Stomach (tissue), 9 donors: ENCODE measurements around the gene OLIG2. TPM values are rescaled to one million over a fixed set of nuclear protein-coding genes. Genes with fewer than 3 reads are reported as not detected.

ENCODE experiments used
- DNase-seq, 2 donors: peaks; one replicate each; pipeline versions ENCODE4 v3.0.0 to v3.0.0-alpha.2; 2013 to 2019
- H3K27ac ChIP-seq, 5 donors: fragments of 200-600 bp in 4 of 5; sonication (generic) in 4 of 5; one replicate each; pipeline ENCODE4 v1.5.1; 2013 to 2019; ENCODE audit warnings: mild to moderate bottlenecking in 1 of 5, moderate library complexity in 1 of 5
- H3K27me3 ChIP-seq, 3 donors: fragments of 200-600 bp; sonication (generic); one replicate each; pipeline ENCODE4 v1.5.1; 2017 to 2019; ENCODE audit warnings: mixed run types in 1 of 3
- H3K36me3 ChIP-seq, 4 donors: fragments of 200-600 bp; sonication (generic); 1 replicate in 3 of 4; 2 replicates in 1 of 4; pipeline ENCODE4 v1.5.1; 2016 to 2019
- H3K4me1 ChIP-seq, 4 donors: fragments of 200-600 bp; sonication (generic); one replicate each; pipeline ENCODE4 v1.5.1; 2016 to 2019
- H3K4me3 ChIP-seq, 4 donors: fragments of 200-600 bp; sonication (generic) in 3 of 4; one replicate each; pipeline ENCODE4 v1.5.1; 2016 to 2019; ENCODE audit warnings: mild to moderate bottlenecking in 1 of 4
- H3K9me3 ChIP-seq, 4 donors: fragments of 200-600 bp; sonication (generic); one replicate each; pipeline ENCODE4 v1.5.1; 2016 to 2019
- CTCF ChIP-seq, 7 experiments: fragments of 450-650 bp in 4 of 7; fragments of 200-600 bp in 3 of 7; sonication (generic) in 3 of 7; IDR thresholded peaks; one replicate each; pipeline ENCODE4 v1.5.1; 2016 to 2019; ENCODE audit warnings: antibody characterized with exemption in 7 of 7, control low read depth in 2 of 7, mild to moderate bottlenecking in 1 of 7
- EP300 ChIP-seq: sonication (generic); formaldehyde crosslinking; IDR thresholded peaks from one replicate; pipeline ENCODE4 v1.6.1; 2017; ENCODE audit warnings: antibody characterized with exemption
- POLR2A ChIP-seq, 4 donors: fragments of 450-650 bp; IDR thresholded peaks; one replicate each; pipeline ENCODE4 v1.6.1; 2016; ENCODE audit warnings: antibody characterized with exemption in 4 of 4, control low read depth in 2 of 4, mild to moderate bottlenecking in 1 of 4, moderate library complexity in 1 of 4
- POLR2AphosphoS5 ChIP-seq, 3 donors: sonication (generic); formaldehyde crosslinking; IDR thresholded peaks; one replicate each; pipeline ENCODE4 v1.6.1; 2016; ENCODE audit warnings: antibody characterized with exemption in 3 of 3
- WGBS, 5 donors: extraction: QIAGEN DNeasy Blood & Tissue Kit in 3 of 5; methylation state at CpG; one replicate each; pipeline versions ENCODE4 v1.1.5 to v1.1.7; 2013 to 2018; 5-methylcytosine and 5-hydroxymethylcytosine counted together
- intact Hi-C: fragments of 100-400 bp; cut with DNase I; formaldehyde crosslinking; loops from one replicate; pipeline ENCODE4 v1.15.1; 2023; ENCODE audit warnings: low total_unique reads
- polyA plus RNA-seq, 3 donors: library from polyadenylated mRNA; stranded (reverse); fragments of 200-250 nt; gene quantifications; one replicate each; pipeline ENCODE4 v1.2.3, GENCODE V29; 2013
- total RNA-seq, 5 donors: library from RNA; depleted of rRNA; stranded (reverse); fragments of >200 nt; gene quantifications; one replicate each; pipeline versions ENCODE4 v1.1.0 to v1.2.3, GENCODE V29; 2014 to 2016
- donor health status: healthy with polysubstance abuse.
- donor health status: Bipolar disorder and iron deficiency.
- donor health status: healthy.

Gene OLIG2
- total and polyA plus RNA-seq, 8 donors = not detected

GRCh38 chr21:32979598-32980268 is 46.0 kb upstream of the OLIG2 start:
- no peak for TF ChIP-seq EP300
- no peak for TF ChIP-seq POLR2A (IDR thresholded peaks at IDR 0.05)
- no peak for TF ChIP-seq POLR2AphosphoS5 (IDR thresholded peaks at IDR 0.05)
- TF ChIP-seq CTCF (IDR thresholded peaks at IDR 0.05) = no peak
- intact Hi-C loops = no loop called here

GRCh38 chr21:32981096-32981495 is 44.6 kb upstream of the OLIG2 start:
- no peak for DNase-seq
- WGBS, 5 donors = 80 to 90% (median 81%) methylated on average over 7 of the region's 7 CpGs
- Histone ChIP-seq H3K27ac (no peak overlapping the region), H3K36me3 (no peaks in the 10 kb centered on the region), H3K27me3 (peaks cover 0 to 57% (median 11%) of the 10 kb centered on the region in 3 donors), H3K4me1 (no peaks in the 10 kb centered on the region), H3K9me3 (no peaks in the 10 kb centered on the region), H3K4me3 (no peak overlapping the region)
- intact Hi-C loops = no loop called here
- TF ChIP-seq EP300 (no peak), CTCF (IDR thresholded peaks at IDR 0.05) (no peak), POLR2AphosphoS5 (IDR thresholded peaks at IDR 0.05) (no peak), POLR2A (IDR thresholded peaks at IDR 0.05) (no peak)

More at GRCh38 chr21:32979598-32980268, 46.0 kb upstream of the OLIG2 start:
- DNase-seq = no peak
- Histone ChIP-seq H3K27me3 (peaks cover 0 to 68% (median 11%) of the 10 kb centered on the region in 3 donors), H3K9me3 (no peaks in the 10 kb centered on the region), H3K27ac (no peak overlapping the region), H3K4me3 (no peak overlapping the region), H3K36me3 (no peaks in the 10 kb centered on the region), H3K4me1 (no peaks in the 10 kb centered on the region)
- 66 to 73% (median 73%) methylated on average over 2 of the region's 2 CpGs for WGBS, 5 donors

- no peak for TF ChIP-seq CTCF (IDR thresholded peaks at IDR 0.05)
- TF ChIP-seq POLR2A (IDR thresholded peaks at IDR 0.05) = no peak
- TF ChIP-seq EP300 = no peak
- no peak for TF ChIP-seq POLR2AphosphoS5 (IDR thresholded peaks at IDR 0.05)
- Histone ChIP-seq H3K27ac (no peak overlapping the region), H3K4me1 (no peaks in the 10 kb centered on the region), H3K36me3 (no peaks in the 10 kb centered on the region), H3K9me3 (peaks cover 0 to 7% (median 0%) of the 10 kb centered on the region in 4 donors), H3K4me3 (no peak overlapping the region), H3K27me3 (peaks cover 0 to 54% (median 7%) of the 10 kb centered on the region in 3 donors)
- no peak for DNase-seq
- intact Hi-C loops = no loop called here
- WGBS, 5 donors = 50 to 73% (median 65%) methylated on average over 6 of the region's 6 CpGs
Measured at GRCh38 chr21:32990666-32991065, 35.1 kb upstream of the OLIG2 start.

- Histone ChIP-seq H3K27ac (no peak overlapping the region), H3K9me3 (peaks cover 0 to 7% (median 0%) of the 10 kb centered on the region in 4 donors), H3K4me3 (no peak overlapping the region), H3K4me1 (no peaks in the 10 kb centered on the region), H3K27me3 (peaks cover 0 to 54% (median 7%) of the 10 kb centered on the region in 3 donors), H3K36me3 (no peaks in the 10 kb centered on the region)
- TF ChIP-seq POLR2A (IDR thresholded peaks at IDR 0.05) = no peak
- TF ChIP-seq CTCF (IDR thresholded peaks at IDR 0.05) = no peak
- TF ChIP-seq POLR2AphosphoS5 (IDR thresholded peaks at IDR 0.05) = no peak
- TF ChIP-seq EP300 = no peak
- intact Hi-C loops = no loop called here
- WGBS, 5 donors = 38 to 42% (median 41%) methylated on average over 8 of the region's 8 CpGs
- DNase-seq = no peak
Measured at GRCh38 chr21:32991361-32991760, 34.4 kb upstream of the OLIG2 start.
